RWPE2 (cell line): ENCODE results near the gene ABL1.

Experiments
- ATAC-seq: fragments of 200-7000 bp; cut with Tn5 transposase; 3 replicates; pipeline ENCODE4 v1.9.1; 2021; ENCODE audit warnings: low read depth
- DNase-seq: peaks from one replicate; pipeline ENCODE4 v3.0.0-alpha.2; 2020; ENCODE audit warnings: low spot score
- H3K27ac ChIP-seq: fragments of 450-650 bp; 2 replicates; pipeline ENCODE4 v1.5.1; 2017; ENCODE audit warnings: mild to moderate bottlenecking; ENCODE audit not compliant: poor library complexity, severe bottlenecking
- H3K27me3 ChIP-seq: fragments of 250-450 bp; sonication (Bioruptor Pico); 2 replicates; pipeline ENCODE4 v1.5.1; 2021; ENCODE audit warnings: mild to moderate bottlenecking, moderate library complexity; ENCODE audit not compliant: insufficient read depth, poor library complexity, severe bottlenecking
- H3K36me3 ChIP-seq: fragments of 250-450 bp; sonication (Bioruptor Pico); 2 replicates; pipeline ENCODE4 v1.5.1; 2020; ENCODE audit warnings: low read depth, mild to moderate bottlenecking, moderate library complexity
- H3K4me1 ChIP-seq: fragments of 250-450 bp; sonication (Bioruptor Pico); 2 replicates; pipeline ENCODE4 v1.5.1; 2021; ENCODE audit warnings: mild to moderate bottlenecking, moderate library complexity; ENCODE audit not compliant: insufficient read depth, poor library complexity, severe bottlenecking
- H3K4me3 ChIP-seq: fragments of 250-450 bp; sonication (Bioruptor Pico); 2 replicates; pipeline ENCODE4 v1.5.1; 2021; ENCODE audit warnings: mild to moderate bottlenecking, moderate library complexity; ENCODE audit not compliant: severe bottlenecking
- H3K9me3 ChIP-seq: fragments of 250-450 bp; sonication (Bioruptor Pico); 2 replicates; pipeline ENCODE4 v1.5.1; 2021; ENCODE audit warnings: mild to moderate bottlenecking, moderate library complexity; ENCODE audit not compliant: severe bottlenecking
- TF ChIP-seq, protein P1 (sequence below): fragments of 450-650 bp; IDR thresholded peaks from one replicate; pipeline ENCODE4 v1.5.1; 2017; ENCODE audit warnings: mild to moderate bottlenecking, moderate library complexity; ENCODE audit not compliant: poor library complexity, severe bottlenecking

Gene ABL1

GRCh38 chr9:130866474-130866965, 31.5 kb downstream of the ABL1 start:
- Histone ChIP-seq H3K27me3 (no peaks in the 10 kb centered on the region), H3K9me3 (peaks cover 13% of the 10 kb centered on the region), H3K27ac (no peak overlapping the region), H3K4me1 (no peaks in the 10 kb centered on the region), H3K4me3 (no peak overlapping the region), H3K36me3 (peaks cover 72% of the 10 kb centered on the region)
- ATAC-seq = peak; percentile 97
- TF ChIP-seq, protein P1, sequence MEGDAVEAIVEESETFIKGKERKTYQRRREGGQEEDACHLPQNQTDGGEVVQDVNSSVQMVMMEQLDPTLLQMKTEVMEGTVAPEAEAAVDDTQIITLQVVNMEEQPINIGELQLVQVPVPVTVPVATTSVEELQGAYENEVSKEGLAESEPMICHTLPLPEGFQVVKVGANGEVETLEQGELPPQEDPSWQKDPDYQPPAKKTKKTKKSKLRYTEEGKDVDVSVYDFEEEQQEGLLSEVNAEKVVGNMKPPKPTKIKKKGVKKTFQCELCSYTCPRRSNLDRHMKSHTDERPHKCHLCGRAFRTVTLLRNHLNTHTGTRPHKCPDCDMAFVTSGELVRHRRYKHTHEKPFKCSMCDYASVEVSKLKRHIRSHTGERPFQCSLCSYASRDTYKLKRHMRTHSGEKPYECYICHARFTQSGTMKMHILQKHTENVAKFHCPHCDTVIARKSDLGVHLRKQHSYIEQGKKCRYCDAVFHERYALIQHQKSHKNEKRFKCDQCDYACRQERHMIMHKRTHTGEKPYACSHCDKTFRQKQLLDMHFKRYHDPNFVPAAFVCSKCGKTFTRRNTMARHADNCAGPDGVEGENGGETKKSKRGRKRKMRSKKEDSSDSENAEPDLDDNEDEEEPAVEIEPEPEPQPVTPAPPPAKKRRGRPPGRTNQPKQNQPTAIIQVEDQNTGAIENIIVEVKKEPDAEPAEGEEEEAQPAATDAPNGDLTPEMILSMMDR = peak; percentile 98
- DNase-seq = no peak

DNA sequence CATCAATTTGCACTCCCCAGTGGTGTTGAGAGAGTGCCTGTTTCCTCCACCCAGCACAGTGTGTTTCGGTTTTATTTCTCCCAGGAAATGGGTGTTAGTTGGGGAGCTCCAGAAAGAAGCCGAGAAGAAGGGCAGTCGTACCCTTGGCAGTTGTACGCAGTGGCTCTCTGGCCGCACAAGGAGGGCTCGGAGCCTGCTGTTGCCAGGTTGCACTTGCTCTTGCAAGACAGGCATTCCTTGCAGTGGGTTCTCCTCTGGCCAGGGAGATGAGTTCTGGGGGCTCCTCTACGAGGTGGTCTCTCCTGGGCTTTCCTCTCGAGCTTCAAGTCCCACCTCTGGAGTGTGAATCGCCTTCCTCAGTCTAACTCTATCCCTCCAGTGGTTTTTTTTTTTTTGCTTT, 32.5 kb downstream of the ABL1 start:
- H3K4me1 ChIP-seq = no peaks in the 10 kb centered on the region
- H3K9me3 ChIP-seq = peaks cover 13% of the 10 kb centered on the region
- TF ChIP-seq, protein P1 = no peak
- H3K27ac ChIP-seq = no peak overlapping the region
- no peak for DNase-seq
- H3K36me3 ChIP-seq = peaks cover 76% of the 10 kb centered on the region
- no peak for ATAC-seq
- H3K4me3 ChIP-seq = no peak overlapping the region
- no peaks in the 10 kb centered on the region for H3K27me3 ChIP-seq

GRCh38 chr9:130868230-130868629, 33.2 kb downstream of the ABL1 start:
- Histone ChIP-seq H3K9me3 (peaks cover 13% of the 10 kb centered on the region), H3K36me3 (peaks cover 76% of the 10 kb centered on the region), H3K27me3 (no peaks in the 10 kb centered on the region), H3K4me1 (no peaks in the 10 kb centered on the region), H3K27ac (no peak overlapping the region), H3K4me3 (no peak overlapping the region)
- ATAC-seq (no peak), DNase-seq (no peak)
- TF ChIP-seq, protein P1 = no peak

GRCh38 chr9:130869250-130869649, 34.2 kb downstream of the ABL1 start:
- Histone ChIP-seq H3K4me1 (no peaks in the 10 kb centered on the region), H3K27me3 (no peaks in the 10 kb centered on the region), H3K27ac (no peak overlapping the region), H3K9me3 (peaks cover 13% of the 10 kb centered on the region), H3K36me3 (peaks cover 76% of the 10 kb centered on the region), H3K4me3 (no peak overlapping the region)
- ATAC-seq (no peak), DNase-seq (no peak)
- TF ChIP-seq, protein P1 = no peak

DNA sequence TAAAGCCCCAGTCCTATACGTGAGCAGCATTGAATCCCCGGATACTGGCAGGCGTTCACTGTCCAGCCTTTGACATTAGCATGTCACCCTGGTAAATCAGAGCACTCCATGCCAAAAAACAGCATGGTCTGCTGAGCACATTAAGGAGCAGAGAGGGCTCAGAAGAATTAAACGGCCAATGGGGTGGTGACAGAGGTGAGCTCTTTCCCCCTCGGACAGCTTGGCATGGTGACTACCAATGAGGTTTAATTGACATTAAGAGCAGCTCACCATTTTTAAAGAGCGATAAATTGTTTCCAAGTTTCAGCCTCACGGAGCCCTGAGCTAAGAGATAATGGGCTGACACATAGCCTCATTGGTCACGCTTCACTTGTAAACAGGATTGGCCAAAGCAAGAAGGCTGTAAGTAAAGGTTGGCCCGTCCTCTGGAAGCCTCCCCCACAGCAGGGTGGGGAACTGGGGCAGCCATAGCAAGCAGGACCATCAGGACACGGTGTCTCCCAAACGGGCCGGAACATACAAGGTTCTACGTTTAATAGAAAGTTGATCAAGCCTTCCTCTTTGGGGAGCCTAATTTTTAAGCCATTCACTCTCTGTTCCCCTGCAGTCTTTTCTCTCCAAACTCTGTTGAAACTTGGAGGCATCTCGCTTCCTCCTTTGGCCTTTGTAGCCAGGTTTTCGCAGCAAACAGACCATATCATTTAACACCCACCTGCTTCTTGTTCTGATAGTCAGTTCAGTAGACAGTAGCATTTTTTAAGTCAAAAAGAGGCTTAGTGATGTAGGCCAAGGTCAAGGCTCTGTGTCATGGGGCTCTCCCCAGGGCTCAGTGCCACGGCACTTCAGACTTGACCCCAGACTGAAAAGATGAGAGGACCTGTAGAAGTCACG, 35.7 kb downstream of the ABL1 start:
- no peak for ATAC-seq
- Histone ChIP-seq H3K4me3 (no peak overlapping the region), H3K4me1 (no peaks in the 10 kb centered on the region), H3K27ac (no peak overlapping the region), H3K27me3 (no peaks in the 10 kb centered on the region), H3K9me3 (peaks cover 15% of the 10 kb centered on the region), H3K36me3 (peaks cover 82% of the 10 kb centered on the region)
- TF ChIP-seq, protein P1 = no peak
- no peak for DNase-seq
